ENCODE results near the gene SNTB2.
A peak's percentile ranks its signal among the peaks of the same experiment; 100 is the strongest.

Gene SNTB2

GRCh38 chr16:69182730-69183416 is 4.1 kb upstream of the SNTB2 start:
- no peak for DNase-seq

- peak; percentile 7 for DNase-seq
Measured at GRCh38 chr16:69187446-69188235, 677 bp downstream of the SNTB2 start.

- peak; percentile 2 for DNase-seq
Measured at GRCh38 chr16:69188236-69188549, 1.2 kb downstream of the SNTB2 start.

GRCh38 chr16:69188716-69189115 is 1.8 kb downstream of the SNTB2 start:
- DNase-seq: no peak

- no peak for DNase-seq
Measured at GRCh38 chr16:69190046-69190588, 3.2 kb downstream of the SNTB2 start.

GRCh38 chr16:69190598-69190997 is 3.6 kb downstream of the SNTB2 start:
- DNase-seq: no peak

- DNase-seq: no peak
Measured at GRCh38 chr16:69191136-69191535, 4.2 kb downstream of the SNTB2 start.

- no peak for DNase-seq
Measured at GRCh38 chr16:69193855-69194254, 6.9 kb downstream of the SNTB2 start.

GRCh38 chr16:69194488-69194887 is 7.5 kb downstream of the SNTB2 start:
- DNase-seq: no peak

GRCh38 chr16:69195369-69196029 is 8.5 kb downstream of the SNTB2 start:
- no peak for DNase-seq

- DNase-seq: no peak
Measured at GRCh38 chr16:69197573-69197972, 10.6 kb downstream of the SNTB2 start.

- no peak for DNase-seq
Measured at GRCh38 chr16:69199382-69199781, 12.4 kb downstream of the SNTB2 start.

- DNase-seq: no peak
Measured at GRCh38 chr16:69201291-69201690, 14.3 kb downstream of the SNTB2 start.

GRCh38 chr16:69201787-69202186 is 14.8 kb downstream of the SNTB2 start:
- DNase-seq: no peak

- no peak for DNase-seq
Measured at GRCh38 chr16:69204172-69204571, 17.2 kb downstream of the SNTB2 start.

GRCh38 chr16:69209735-69210134 is 22.8 kb downstream of the SNTB2 start:
- DNase-seq: no peak

- DNase-seq: no peak
Measured at GRCh38 chr16:69217433-69217832, 30.5 kb downstream of the SNTB2 start.

- no peak for DNase-seq
Measured at GRCh38 chr16:69219279-69219678, 32.3 kb downstream of the SNTB2 start.

GRCh38 chr16:69223882-69224281 is 36.9 kb downstream of the SNTB2 start:
- DNase-seq: no peak

- no peak for DNase-seq
Measured at GRCh38 chr16:69225121-69225520, 38.2 kb downstream of the SNTB2 start.

- no peak for DNase-seq
Measured at GRCh38 chr16:69233124-69233523, 46.2 kb downstream of the SNTB2 start.

- DNase-seq: no peak
Measured at GRCh38 chr16:69234460-69234859, 47.5 kb downstream of the SNTB2 start.

- DNase-seq: no peak
Measured at GRCh38 chr16:69236319-69236718, 49.4 kb downstream of the SNTB2 start.

GRCh38 chr16:69237296-69237695 is 50.3 kb downstream of the SNTB2 start:
- no peak for DNase-seq

All from CD4-positive, alpha-beta T cell treated with Interferon gamma for 1 hour (primary cell).